GM19452 (cell line): ENCODE data around the gene EGFL8.
A peak's percentile ranks its signal among the peaks of the same experiment; 100 is the strongest.
"Not testable (repeated sequence)": the region's sequence is repeated elsewhere in the genome, so short reads cannot be mapped to it uniquely, and the experiment has no call there.

ENCODE experiments used
- ATAC-seq: cut with Tn5 transposase; IDR thresholded peaks from one replicate; pipeline ENCODE4 v1.9.1; 2021; ENCODE audit not compliant: unreplicated experiment

Gene EGFL8

DNA sequence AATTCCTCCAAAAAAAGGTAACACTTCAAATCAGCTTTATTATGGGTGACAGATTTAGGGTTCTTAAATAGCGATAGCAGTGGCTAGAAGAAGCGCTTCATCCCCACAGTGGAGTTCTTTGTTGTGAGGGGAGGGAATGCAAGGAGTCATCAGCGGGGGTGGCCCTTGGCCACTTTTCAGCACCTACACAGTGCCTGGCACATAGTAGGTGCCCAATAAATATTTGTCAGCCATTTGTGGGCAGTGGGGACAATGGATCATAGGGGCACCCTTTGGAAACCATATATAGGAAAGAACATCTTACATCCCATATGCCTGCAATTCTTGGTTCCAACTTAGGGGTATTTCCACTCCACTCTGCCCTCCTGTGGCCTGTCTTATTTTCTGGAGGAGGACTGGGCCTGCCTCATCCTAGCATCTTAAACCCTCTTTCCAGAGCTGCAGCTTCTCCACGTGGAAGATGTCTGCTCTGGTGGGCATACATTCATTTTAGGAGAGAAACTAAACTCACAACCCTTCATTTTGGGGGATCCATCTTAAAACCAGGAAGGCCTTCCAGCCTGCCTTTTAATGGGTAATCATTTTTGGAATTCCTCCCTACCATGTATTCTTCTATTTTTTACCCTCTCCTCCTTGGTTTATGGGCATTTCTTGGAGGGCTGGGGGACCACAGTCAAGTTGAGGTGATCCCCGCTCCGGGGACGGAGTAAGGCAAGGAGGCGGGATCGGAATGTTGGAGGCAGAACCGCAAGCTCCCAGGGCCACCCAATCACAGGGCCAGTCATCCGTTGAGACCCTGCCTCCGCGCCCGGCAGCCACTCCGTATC, 30.6 kb downstream of the EGFL8 start:
- ATAC-seq, result no peak

DNA sequence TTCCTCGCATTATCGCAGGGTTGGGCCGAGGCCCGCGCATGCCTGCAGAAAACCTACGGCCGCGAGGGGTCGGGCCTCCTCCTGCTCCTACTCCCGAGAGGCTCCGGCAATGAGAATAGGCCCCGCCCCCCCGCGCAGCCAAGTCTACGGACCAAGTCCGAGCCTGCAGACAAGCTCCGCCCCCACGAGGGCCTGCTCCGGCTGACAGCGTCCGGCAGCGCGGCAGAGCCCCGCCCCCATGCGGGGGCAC, 31.2 kb downstream of the EGFL8 start:
- ATAC-seq, result peak; percentile 75

DNA sequence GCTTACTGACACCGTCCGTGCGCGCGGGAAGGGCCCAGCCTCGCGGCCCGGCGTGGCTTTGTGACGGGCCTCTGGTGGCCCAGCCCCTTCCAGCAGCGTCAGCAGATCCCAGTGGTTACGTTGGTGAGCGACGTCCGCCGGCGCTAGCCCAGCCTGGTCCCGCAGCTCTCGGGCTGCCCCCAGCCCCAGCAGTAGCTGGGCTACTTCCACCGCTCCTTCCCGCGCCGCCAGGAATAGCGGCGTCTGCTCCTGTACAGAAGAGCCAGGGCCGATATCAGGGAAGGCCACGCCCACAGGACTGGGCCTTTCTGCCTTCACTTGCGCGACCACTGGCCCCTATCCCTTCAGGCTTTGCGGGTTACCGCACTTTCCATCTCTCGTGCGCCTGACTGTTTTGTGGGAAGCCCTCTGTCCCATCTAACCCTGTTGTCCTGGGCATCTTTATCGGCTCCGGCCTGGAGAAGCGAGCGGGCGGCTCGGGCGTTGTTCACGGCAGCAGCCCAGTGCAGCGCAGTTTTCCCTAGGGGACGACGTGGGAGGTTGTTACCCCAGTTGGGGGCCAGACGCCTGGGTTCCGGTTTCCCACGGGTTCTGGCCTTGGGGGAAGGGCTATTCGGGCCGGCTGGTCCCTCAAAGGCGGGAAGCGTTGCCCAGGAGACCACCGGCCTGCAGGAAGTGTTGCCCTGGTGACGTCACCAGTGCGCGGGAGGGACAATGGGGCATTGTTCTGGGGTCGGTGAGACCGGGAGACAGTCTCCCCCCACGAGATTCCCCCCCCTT, 31.7 kb downstream of the EGFL8 start:
- ATAC-seq, result peak; percentile 77

DNA sequence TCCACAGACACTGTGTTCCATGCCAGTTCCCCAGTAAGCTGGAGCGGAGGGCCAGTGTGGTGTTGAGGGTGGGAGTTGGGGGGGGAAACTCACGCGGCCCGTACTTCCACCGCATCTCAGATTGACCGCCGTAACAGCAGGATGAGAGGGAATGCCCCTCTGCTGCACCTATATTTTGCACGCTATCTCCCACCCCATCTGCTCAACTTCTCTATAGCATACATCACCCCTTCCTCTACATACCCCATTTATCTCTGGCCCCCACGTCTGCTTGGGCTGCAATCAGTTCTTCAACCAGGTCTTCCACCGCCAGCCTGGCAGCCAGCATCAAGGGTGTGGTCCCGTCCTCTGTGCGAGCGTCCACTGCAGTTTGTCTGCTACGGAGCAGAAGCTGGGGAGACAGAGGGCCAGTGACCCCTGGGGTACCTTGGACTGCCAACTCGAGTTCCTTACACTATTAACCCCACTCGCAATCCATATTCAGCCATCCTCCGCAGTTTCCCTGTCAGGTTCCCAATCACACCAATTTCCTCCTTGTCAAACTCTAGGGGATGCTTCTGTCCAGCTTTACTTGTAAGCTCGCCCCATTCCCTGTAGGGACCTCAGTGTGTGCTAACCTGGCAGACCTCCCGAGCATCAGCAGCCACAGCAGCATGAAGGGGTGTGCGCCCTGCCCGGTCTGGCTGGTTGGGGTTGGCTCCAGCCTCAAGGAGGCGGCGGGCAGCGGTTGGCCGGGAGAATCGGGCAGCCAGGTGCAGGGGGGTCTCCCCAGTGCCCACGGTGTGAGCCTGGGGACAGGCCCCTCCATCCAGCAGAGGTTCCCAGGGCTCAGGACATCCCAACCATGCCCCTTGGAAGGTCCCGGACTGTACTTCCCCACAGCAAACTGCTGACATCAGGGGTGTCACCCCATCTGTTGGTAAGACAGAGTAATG, 32.6 kb downstream of the EGFL8 start:
- no peak for ATAC-seq

DNA sequence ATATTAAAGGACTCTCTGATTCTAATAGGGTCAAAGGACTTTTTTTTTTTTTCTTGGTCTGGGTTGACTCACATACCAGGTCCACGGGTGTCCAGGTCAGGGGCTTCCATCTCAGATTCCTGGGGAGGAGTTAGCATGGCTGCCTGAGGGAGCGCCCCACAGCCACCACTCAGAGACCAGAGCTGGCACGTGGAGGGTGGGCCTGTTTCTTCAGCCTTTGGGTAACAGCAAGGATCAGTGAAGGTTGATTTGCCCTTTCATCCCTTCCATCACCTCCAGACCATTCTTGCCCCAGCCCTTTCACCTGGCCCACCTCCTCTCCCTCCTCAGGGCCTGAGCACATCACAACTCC, 33.9 kb downstream of the EGFL8 start:
- ATAC-seq, result no peak

DNA sequence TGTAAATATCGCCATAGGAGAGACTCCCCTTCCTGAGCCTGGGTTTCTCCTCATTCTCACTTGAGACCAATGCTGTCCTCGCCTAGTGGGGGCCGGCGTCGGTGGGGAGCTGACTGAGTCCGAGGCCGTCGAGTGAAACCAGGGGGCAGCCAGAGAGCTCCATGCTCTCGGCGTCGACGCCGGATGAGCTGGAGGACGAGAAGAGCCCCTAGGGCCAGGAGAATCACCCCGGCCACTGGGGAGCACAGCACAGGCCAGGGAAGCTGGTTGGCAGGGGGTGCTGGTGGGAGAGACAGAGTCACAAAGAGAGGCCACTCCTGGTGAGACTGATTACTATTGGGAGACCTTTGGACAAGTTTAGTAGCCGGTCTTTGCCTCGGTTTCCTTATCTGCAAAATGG, 34.5 kb downstream of the EGFL8 start:
- ATAC-seq, result no peak

DNA sequence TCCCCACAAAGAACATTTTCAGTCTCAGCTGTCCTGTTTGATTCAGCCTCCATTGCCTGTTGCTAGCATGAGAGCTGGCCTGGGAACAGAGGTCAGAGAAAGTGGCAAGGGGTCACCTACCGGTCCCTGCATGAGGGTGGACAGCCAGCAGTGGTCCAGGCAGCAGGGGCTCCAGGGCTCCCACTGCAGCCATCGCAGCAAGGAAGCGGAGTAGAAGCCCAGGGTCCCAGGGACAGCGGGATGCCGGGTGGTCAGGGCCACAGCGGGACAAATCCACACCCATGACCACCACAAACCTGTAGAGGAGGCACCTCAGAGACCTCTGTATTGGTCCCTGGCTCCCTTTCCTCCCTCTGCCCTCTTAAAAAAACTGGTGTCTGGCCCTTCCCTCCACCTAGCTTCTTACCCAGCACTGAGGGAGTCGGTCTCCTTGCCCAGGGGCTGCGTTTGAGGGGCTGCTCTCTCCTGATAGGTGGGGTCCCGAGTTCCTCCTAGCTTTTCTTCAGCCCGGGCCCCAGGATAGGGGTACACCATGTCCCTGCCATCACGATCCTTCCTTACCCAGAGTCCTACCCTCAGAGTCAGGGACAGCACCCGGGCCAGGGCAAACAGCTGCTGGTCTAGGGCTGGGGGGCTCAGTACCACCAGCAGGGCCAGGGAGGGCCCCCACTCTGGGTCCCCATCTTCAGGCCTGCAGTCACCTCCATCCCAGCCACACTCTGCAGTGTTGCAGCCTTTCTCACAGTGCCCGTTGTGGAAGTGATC, 36.5 kb downstream of the EGFL8 start:
- no peak for ATAC-seq

DNA sequence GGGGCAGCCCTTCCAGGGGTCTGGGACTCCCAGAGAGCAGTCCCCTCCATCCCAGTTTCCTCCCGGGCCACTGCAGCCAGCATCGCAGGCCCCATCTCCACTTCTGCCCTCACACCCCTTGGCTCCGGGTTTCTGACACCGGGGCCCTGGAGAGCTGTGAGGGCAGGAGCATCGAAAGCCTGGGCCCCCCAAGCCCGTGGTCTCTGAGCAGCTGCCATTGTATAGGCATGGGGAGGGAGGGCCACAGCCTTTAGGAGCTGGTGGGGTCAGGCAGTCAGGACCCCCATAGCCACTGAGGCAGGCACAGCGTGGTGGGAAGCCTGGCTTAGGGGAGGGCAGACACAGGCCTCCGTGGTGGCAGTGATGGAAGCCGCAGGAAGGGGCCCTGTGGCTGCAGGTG, 37.8 kb downstream of the EGFL8 start:
- ATAC-seq, result no peak

DNA sequence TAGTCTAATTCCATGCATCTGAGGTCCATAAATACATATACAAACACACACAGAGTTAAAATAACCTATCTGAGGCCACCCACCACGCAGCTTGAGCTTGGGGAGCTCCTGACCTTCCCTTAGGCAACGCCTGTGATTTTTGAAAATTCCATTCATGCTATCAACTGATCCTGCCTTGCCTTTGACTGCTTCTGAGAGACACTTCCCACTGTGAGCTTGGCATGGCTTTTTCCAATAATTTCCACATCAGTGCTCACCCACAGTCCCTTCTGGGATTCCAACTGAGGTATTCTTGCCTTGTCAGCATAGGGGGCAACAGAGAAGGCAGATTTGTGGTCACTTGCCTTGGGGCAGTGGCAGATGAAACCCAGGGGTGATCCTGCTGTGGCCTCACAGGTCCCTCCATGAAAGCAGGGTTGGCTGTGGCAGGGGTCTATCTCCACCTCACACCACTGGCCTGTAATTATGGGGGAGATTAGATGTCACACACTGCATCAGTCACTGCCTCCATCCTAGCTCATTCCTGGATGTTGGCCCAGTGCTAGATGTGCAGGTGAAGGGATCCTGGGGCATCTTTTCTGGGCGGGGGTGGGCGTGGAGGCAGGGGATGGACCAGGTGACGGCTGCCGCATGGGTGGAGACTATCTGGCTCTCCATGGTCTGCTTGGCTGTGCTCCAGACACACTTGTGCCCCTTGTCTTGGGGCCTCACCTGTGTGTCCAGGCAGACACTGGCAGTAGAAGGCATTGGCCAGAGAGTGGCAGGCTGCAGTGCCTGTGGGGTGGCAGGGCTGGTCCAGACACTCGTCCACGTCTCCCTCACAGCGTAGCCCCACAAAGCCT, 39.3 kb downstream of the EGFL8 start:
- no peak for ATAC-seq

DNA sequence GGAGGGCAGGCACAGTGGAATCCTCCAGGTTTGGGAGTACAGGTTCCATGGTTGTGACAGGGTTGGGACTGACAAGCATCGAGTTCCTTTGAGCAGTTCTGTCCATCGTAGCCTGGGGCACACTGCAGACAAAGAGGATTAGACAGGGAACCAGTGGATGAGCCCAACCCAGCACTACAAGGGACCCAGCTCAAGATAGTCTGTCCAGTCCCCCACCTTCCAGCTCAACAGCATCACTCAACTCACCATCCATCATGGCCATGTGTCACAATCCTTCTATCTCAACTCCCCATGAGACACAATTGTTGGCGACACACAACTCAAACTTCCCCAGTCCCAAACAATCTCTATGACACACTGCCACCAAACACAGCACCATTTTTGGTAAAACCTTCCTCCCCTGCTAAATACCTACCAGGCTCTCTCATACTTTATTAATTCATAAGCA, 39.9 kb downstream of the EGFL8 start:
- no peak for ATAC-seq

DNA sequence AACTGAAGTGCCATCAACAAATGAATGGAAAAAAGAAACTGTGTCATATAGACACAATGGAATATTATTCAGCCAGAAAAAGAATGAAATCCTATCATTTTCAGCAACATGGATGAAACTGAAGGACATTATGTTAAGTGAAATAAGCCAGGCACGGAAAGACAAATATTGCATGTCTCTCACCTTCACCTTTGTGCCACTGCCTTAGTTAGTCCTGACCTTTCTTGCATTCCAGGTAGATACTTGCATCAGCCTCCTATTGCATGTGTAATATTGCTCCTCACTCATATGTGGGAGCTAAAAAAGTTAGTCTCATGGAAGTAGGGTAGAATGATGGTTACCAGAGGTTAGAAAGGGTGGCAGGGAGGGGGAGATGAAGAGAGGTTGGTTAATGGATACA, 44.6 kb downstream of the EGFL8 start:
- no peak for ATAC-seq

DNA sequence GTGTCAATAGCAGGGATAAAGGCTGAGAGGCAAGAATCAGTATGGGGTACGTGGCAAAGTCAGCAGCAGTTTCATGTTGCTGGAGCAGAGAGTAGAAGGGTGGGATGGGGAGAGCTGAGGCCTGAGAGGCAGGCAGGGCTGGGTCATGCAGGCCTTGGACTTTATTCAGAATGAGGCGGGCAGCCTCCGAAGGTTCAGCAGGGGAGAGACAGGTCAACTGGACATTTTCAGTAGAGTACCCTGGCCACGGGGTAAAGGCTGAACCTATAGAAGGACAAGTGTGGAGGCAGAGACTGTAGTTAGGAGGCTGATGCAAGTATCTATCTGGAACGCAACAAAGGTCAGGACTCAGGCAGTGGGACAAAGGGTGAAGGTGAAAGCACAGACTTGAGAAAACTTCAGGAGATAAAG, 45.8 kb downstream of the EGFL8 start:
- ATAC-seq, result no peak

DNA sequence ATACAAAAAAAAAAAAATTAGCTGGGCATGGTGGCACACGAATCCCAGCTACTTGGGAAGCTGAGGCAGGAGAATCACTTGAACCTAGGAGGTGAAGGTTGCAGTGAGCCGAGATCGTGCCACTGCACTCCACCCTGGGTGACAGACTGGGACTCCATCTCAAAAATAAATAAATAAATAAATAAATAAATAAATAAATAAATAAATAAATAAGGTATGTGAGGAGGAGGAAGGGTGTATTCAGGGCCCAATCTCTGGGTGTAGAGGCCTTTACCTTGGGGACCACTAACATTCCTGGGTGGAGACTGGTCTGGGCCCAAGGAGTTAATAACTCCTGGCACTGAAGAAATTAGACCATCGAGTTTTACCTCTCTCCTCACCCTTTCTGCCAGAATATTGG, 47.0 kb downstream of the EGFL8 start:
- not testable (repeated sequence) for ATAC-seq

DNA sequence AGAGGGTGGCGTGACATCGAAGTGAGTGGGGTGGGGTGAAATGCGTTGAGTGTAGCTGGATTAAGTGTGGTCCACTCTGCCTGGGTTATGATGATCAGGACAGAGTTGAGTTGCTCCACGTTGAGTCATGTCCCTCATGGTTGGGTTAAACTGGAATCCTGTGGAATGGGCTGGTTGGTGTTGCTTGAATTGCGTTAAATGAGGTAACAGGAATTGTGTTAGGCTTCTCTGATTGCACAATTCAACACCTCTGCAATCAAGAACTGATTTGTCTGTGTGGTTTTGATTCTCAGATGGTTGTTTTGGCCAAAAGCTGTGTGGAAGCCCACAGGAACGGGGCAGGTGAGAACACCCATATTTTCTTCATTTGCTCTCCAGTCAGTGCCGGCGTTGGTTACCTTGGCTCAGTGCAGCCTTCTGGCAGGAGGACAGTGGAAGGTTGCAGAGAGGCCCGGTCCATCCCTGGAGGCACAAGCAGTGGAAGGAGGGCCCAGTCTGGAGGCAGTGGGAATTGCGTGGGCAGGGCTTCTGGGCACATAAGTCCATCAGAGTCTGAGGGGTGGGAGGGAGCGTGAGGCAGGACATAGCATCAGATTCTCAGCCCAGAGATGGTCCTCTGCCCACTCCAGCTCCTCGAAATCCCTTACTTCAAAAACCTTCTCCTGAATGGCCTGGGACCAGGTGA, 47.8 kb downstream of the EGFL8 start:
- no peak for ATAC-seq

DNA sequence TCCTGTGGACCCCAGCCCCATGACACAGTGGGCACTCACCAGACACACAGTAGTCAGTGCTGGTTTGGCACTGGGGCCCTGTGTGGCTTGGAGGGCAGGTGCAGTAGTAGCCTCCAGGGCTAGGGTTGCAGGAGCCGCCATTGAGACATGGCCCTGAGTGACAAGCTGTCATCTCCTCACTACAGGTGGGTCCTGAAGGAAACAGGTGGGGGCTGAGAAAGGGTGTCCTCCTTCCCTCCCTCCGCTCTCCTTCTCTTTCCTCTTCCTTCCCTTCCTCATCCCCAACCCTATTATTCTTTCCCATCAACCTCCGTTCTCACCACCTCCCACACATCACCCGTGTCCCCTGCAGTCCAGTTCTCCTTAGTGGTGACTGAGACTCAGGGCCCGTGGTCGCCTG, 49.3 kb downstream of the EGFL8 start:
- no peak for ATAC-seq

DNA sequence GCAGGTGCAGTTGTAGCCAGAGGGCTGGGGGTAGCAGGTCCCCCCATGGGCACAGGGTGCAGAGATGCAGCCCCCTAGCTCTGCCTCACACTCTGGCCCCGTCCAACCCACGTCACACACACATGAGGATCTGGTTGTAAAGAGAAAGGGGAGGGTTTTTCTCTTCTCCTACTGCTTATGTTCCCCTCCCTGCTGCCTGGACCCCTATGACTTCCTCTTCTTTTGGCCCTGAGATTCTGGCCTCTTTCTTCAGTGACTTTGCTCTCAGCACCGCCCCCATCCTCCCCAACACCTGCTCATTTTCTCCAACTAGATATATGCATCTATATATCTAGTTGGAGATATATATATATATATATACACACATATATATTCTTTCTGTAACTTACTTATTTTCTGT, 49.7 kb downstream of the EGFL8 start:
- no peak for ATAC-seq

DNA sequence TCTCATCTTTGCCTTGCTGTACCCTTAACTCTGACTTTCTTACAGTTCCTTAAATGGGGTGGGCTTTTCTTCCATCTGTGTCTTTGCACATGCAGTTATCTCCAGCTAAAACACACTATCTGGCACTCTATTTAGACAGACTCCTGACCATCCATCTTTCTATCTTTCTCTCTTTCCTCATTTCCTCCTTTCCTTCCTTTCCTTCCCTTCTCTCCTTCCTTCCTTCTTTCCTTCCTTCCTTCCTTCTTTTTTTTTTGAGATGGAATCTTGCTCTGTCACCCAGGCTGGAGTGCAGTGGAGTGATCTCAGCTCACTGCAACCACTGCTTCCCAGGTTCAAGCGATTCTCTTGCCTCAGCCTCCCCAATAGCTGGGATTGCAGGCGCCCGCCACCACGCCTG, 51.2 kb downstream of the EGFL8 start:
- ATAC-seq, result no peak

DNA sequence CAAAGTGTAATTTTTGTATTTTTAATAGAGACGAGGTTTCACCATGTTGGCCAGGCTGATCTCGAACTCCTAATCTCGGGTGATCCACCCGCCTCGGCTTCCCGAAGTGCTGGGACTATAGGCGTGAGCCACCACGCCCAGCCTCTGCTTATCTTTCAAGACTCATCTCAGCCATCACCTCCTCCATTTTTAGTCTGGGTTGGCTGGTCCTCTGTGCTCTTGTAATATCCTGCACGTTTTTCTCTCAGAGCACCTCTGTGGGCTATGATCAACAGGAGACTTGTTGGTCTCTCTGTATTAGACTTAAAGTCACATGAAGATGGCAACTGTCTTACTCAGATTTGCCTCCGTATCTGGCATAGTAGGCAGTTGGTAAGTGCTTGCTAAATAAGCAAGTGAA, 51.9 kb downstream of the EGFL8 start:
- ATAC-seq, result no peak

DNA sequence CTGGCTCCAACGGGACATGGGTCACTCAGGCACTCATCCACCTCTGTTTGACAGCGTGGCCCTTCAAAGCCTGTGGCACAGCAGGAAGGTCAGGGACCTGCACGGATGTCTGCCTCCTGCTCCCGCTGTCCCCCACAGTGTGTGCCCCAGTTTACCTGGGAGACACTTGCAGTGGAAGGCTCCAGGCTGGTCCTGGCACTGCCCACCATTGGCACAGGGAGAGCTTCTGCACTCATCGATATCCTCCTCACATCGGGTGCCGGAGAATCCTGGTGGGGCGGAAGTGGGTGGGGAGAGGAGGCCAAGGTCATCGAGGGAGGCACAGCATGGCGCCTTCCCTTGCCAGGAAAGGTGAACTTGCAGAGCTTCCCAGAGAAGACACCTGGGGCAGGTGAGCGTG, 52.6 kb downstream of the EGFL8 start:
- no peak for ATAC-seq
